ENCODE measurements around the gene LRCOL1.
A peak's percentile ranks its signal among the peaks of the same experiment; 100 is the strongest.
"Not testable (repeated sequence)": the region's sequence is repeated elsewhere in the genome, so short reads cannot be mapped to it uniquely, and the experiment has no call there.

The LRCOL1 gene

GRCh38 chr12:132600048-132601032 lies 10.0 kb downstream of the LRCOL1 start:
- DNase-seq: no peak

- DNase-seq: not testable (repeated sequence)
Observed at GRCh38 chr12:132599502-132599901, 10.9 kb downstream of the LRCOL1 start.

- DNase-seq: no peak
Observed at GRCh38 chr12:132597333-132598316, 12.8 kb downstream of the LRCOL1 start.

GRCh38 chr12:132596016-132596415 lies 14.4 kb downstream of the LRCOL1 start:
- DNase-seq: peak; percentile 18

- no peak for DNase-seq
Observed at GRCh38 chr12:132595183-132595582, 15.2 kb downstream of the LRCOL1 start.

- DNase-seq: peak; percentile 76
Observed at GRCh38 chr12:132593938-132594358, 16.4 kb downstream of the LRCOL1 start.

- no peak for DNase-seq
Observed at GRCh38 chr12:132593521-132593920, 16.9 kb downstream of the LRCOL1 start.

- no peak for DNase-seq
Observed at GRCh38 chr12:132593071-132593470, 17.3 kb downstream of the LRCOL1 start.

- no peak for DNase-seq
Observed at GRCh38 chr12:132592282-132592970, 18.0 kb downstream of the LRCOL1 start.

- DNase-seq: no peak
Observed at GRCh38 chr12:132591107-132591935, 19.1 kb downstream of the LRCOL1 start.

GRCh38 chr12:132588821-132589669 lies 21.3 kb downstream of the LRCOL1 start:
- no peak for DNase-seq

GRCh38 chr12:132588319-132588718 lies 22.1 kb downstream of the LRCOL1 start:
- DNase-seq: no peak

- DNase-seq: no peak
Observed at GRCh38 chr12:132587781-132588180, 22.6 kb downstream of the LRCOL1 start.

GRCh38 chr12:132586929-132587328 lies 23.5 kb downstream of the LRCOL1 start:
- DNase-seq: no peak

GRCh38 chr12:132585177-132585576 lies 25.2 kb downstream of the LRCOL1 start:
- DNase-seq: no peak

- no peak for DNase-seq
Observed at GRCh38 chr12:132584429-132584828, 26.0 kb downstream of the LRCOL1 start.

GRCh38 chr12:132583736-132584135 lies 26.6 kb downstream of the LRCOL1 start:
- DNase-seq: no peak

- no peak for DNase-seq
Observed at GRCh38 chr12:132583411-132583710, 27.0 kb downstream of the LRCOL1 start.

GRCh38 chr12:132582582-132583410 lies 27.6 kb downstream of the LRCOL1 start:
- no peak for DNase-seq

- no peak for DNase-seq
Observed at GRCh38 chr12:132582058-132582420, 28.3 kb downstream of the LRCOL1 start.
